Stimulated activated CD8-positive, alpha-beta memory T cell treated with anti-CD3 and anti-CD28 coated beads, Interleukin-4, amount 100 ng/mL, for 1 hour (primary cell): Measurements from ENCODE around the gene FOXP1.

ENCODE experiments used
- DNase-seq, 2 donors: peaks; one replicate each; pipeline ENCODE4 v3.0.0-alpha.2; 2020; ENCODE audit warnings: low read depth in 2 of 2, low spot score in 1 of 2

Gene FOXP1

GRCh38 chr3:71316066-71316777 lies 267.3 kb downstream of the FOXP1 start:
- DNase-seq: no peak

GRCh38 chr3:71315431-71315830 lies 268.1 kb downstream of the FOXP1 start:
- DNase-seq: no peak

- DNase-seq: no peak
Measured at GRCh38 chr3:71313844-71314243, 269.7 kb downstream of the FOXP1 start.

GRCh38 chr3:71312461-71312860 lies 271.1 kb downstream of the FOXP1 start:
- DNase-seq: no peak

GRCh38 chr3:71311661-71312046 lies 271.9 kb downstream of the FOXP1 start:
- no peak for DNase-seq

GRCh38 chr3:71310980-71311660 lies 272.4 kb downstream of the FOXP1 start:
- no peak for DNase-seq

- DNase-seq: no peak
Measured at GRCh38 chr3:71310359-71310979, 273.1 kb downstream of the FOXP1 start.

GRCh38 chr3:71309886-71310285 lies 273.6 kb downstream of the FOXP1 start:
- no peak for DNase-seq

- DNase-seq: no peak
Measured at GRCh38 chr3:71309342-71309741, 274.2 kb downstream of the FOXP1 start.

GRCh38 chr3:71308836-71309235 lies 274.7 kb downstream of the FOXP1 start:
- no peak for DNase-seq

- no peak for DNase-seq
Measured at GRCh38 chr3:71307991-71308697, 275.4 kb downstream of the FOXP1 start.

- DNase-seq: no peak
Measured at GRCh38 chr3:71305231-71306206, 278.0 kb downstream of the FOXP1 start.

GRCh38 chr3:71304684-71305083 lies 278.8 kb downstream of the FOXP1 start:
- no peak for DNase-seq

- DNase-seq: no peak
Measured at GRCh38 chr3:71304247-71304646, 279.3 kb downstream of the FOXP1 start.

- no peak for DNase-seq
Measured at GRCh38 chr3:71303627-71304200, 279.8 kb downstream of the FOXP1 start.

- no peak for DNase-seq
Measured at GRCh38 chr3:71302604-71303003, 280.9 kb downstream of the FOXP1 start.

- no peak for DNase-seq
Measured at GRCh38 chr3:71300951-71301393, 282.6 kb downstream of the FOXP1 start.

- DNase-seq: no peak
Measured at GRCh38 chr3:71299160-71299559, 284.4 kb downstream of the FOXP1 start.

- no peak for DNase-seq
Measured at GRCh38 chr3:71294919-71295318, 288.6 kb downstream of the FOXP1 start.

- no peak for DNase-seq
Measured at GRCh38 chr3:71290301-71290700, 293.2 kb downstream of the FOXP1 start.
